PC-3 (cell line): Measurements from ENCODE around the gene PCGF1. TPM values are rescaled to one million over a fixed set of nuclear protein-coding genes. Genes with fewer than 3 reads are reported as not detected.

Experiments used
- ATAC-seq: fragments of 200-7000 bp; cut with Tn5 transposase; 2 replicates; pipeline ENCODE4 v1.9.1; 2020; ENCODE audit warnings: mild to moderate bottlenecking, moderate library complexity
- BruUV-seq: library from RNA; stranded (reverse); fragments of 400-500 nt; replicated peaks from 2 replicates; lab custom pipeline; 2021; lab: Mats Ljungman, UMichigan
- CTCF ChIA-PET: fragments of 300-600 bp; sonication (Branson Sonifier 250); formaldehyde crosslinking; loops from one replicate; lab custom pipeline; 2022; ENCODE audit warnings: antibody characterized with exemption; lab: Charles Lee
- POLR2A ChIA-PET: fragments of 300-600 bp; sonication (Branson Sonifier 250); formaldehyde crosslinking; loops from one replicate; lab custom pipeline; 2022; ENCODE audit warnings: antibody characterized with exemption; ENCODE audit not compliant: unreplicated experiment; lab: Charles Lee
- DNase-seq: peaks from one replicate; pipeline ENCODE4 v3.0.0-alpha.2; 2015
- H2AFZ ChIP-seq: fragments of 300-600 bp; sonication (generic); 2 replicates; pipeline ENCODE4 v1.6.0; 2016; ENCODE audit warnings: antibody characterized with exemption, low read length
- H3F3A ChIP-seq: fragments of 300-600 bp; sonication (generic); one replicate; pipeline ENCODE4 v1.6.0; 2017; ENCODE audit warnings: antibody characterized with exemption, low read length, control low read depth, mild to moderate bottlenecking; ENCODE audit not compliant: unreplicated experiment
- H3K27ac ChIP-seq: fragments of 300-600 bp; sonication (generic); 2 replicates; pipeline ENCODE4 v1.5.1; 2016; ENCODE audit warnings: mild to moderate bottlenecking, low read length
- H3K27me3 ChIP-seq: fragments of 300-600 bp; sonication (generic); 2 replicates; pipeline ENCODE4 v1.6.1; 2016; ENCODE audit warnings: low read length, mixed read lengths
- H3K36me3 ChIP-seq: fragments of 300-600 bp; sonication (generic); 2 replicates; pipeline ENCODE4 v1.6.1; 2016; ENCODE audit warnings: low read depth, mixed run types, low read length, mixed read lengths
- H3K4me1 ChIP-seq: fragments of 300-600 bp; sonication (generic); 2 replicates; pipeline ENCODE4 v1.5.1; 2016; ENCODE audit warnings: low read length; ENCODE audit not compliant: insufficient read depth
- H3K4me2 ChIP-seq: fragments of 300-600 bp; sonication (generic); 2 replicates; pipeline ENCODE4 v1.6.0; 2016; ENCODE audit warnings: low read length
- H3K4me3 ChIP-seq: fragments of 300-600 bp; sonication (generic); 2 replicates; pipeline ENCODE4 v1.5.1; 2016; ENCODE audit warnings: mild to moderate bottlenecking, low read length, mixed read lengths
- H3K79me2 ChIP-seq: fragments of 300-600 bp; sonication (generic); 2 replicates; pipeline ENCODE4 v1.6.1; 2017; ENCODE audit warnings: low read length, mixed read lengths
- H3K9ac ChIP-seq: fragments of 300-600 bp; sonication (generic); 2 replicates; pipeline ENCODE4 v1.6.0; 2016; ENCODE audit warnings: mild to moderate bottlenecking, low read length
- H3K9me2 ChIP-seq: fragments of 300-600 bp; sonication (generic); replicated peaks from 2 replicates; pipeline ENCODE4 v1.6.1; 2016; ENCODE audit warnings: mixed run types, low read length, mixed read lengths
- H3K9me3 ChIP-seq: fragments of 300-600 bp; sonication (generic); 2 replicates; pipeline ENCODE4 v1.6.1; 2016; ENCODE audit warnings: low read length, mixed read lengths
- H4K20me1 ChIP-seq: fragments of 300-600 bp; sonication (generic); 2 replicates; pipeline ENCODE4 v1.6.1; 2016; ENCODE audit warnings: low read length, mixed read lengths
- EZH2 ChIP-seq: fragments of 300-600 bp; sonication (generic); IDR thresholded peaks from one replicate; pipeline ENCODE4 v1.6.1; 2017; ENCODE audit warnings: antibody characterized with exemption, mild to moderate bottlenecking, low read length; ENCODE audit not compliant: unreplicated experiment
- EZH2phosphoT487 ChIP-seq: fragments of 300-600 bp; sonication (generic); IDR thresholded peaks from 2 replicates; pipeline ENCODE4 v1.6.1; 2018; ENCODE audit warnings: mild to moderate bottlenecking, antibody characterized with exemption, low read length, borderline replicate concordance
- intact Hi-C: fragments of 100-400 bp; cut with micrococcal nuclease; formaldehyde crosslinking; loops from 2 replicates; pipeline ENCODE4 v1.9.0; 2023
- total RNA-seq: library from RNA; depleted of rRNA; stranded (reverse); fragments of >200 nt; gene quantifications from 2 replicates; pipeline ENCODE4 v1.2.3, GENCODE V29; 2014
- TF ChIP-seq, protein P1 (sequence below): fragments of 300-600 bp; sonication (generic); conservative IDR thresholded peaks from 2 replicates; pipeline ENCODE4 v1.5.1; 2017; ENCODE audit warnings: antibody characterized with exemption, low read depth, mild to moderate bottlenecking, low read length

Gene PCGF1
- total RNA-seq, 1 experiment from 2014 or later: 35.7 TPM

DNA sequence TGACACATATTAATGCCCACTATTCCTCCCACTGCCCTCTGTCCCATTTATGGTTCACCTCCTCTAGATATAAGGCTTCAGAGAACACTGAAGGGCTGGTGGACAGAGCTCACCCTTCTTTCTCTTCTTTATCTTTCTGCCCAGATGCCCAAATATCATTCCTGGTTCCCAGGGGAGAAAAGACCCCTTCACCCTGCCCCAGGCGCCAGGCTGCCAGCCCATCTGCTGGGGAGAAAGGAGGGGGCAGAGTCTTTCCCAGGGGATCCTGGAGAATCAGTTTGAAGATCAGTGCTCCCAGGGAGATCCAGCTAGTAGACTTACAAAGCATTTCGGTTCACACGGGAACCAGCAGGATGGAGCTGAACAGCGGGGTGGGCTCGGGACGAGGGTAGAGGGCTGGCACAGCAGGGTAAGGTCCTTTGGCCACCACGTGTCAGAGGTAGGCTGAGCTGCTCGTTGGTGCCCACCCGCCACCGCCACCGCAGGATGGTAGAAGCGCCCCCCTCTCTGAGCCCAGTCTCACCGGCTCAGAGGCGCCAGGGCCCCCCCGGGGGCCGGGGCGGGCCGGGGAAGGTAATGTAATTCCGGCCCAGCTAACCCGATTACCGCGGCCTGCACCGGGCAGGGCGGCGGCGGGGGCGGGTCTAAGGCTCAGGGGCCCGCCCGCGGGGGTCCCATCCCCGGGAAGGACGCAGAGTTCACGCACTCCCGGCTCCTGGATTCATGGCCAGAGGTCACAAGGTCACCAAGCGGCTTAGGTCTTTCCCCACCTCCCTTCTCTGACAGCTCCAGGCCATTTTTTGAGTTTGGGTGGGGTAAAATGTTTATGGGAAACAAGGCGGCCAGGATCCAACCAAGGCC, 5.5 kb upstream of the PCGF1 start:
- peak overlapping the region; percentile 91 for H2AFZ ChIP-seq
- intact Hi-C loops: no loop called here
- peak overlapping the region; percentile 33; the same call in 1 of the 2 replicates for H3K9ac ChIP-seq
- no peak overlapping the region for H3K27ac ChIP-seq
- H4K20me1 ChIP-seq: no peaks in the 10 kb centered on the region
- no peaks in the 10 kb centered on the region for H3K36me3 ChIP-seq
- H3K79me2 ChIP-seq: no peaks in the 10 kb centered on the region
- peak overlapping the region; percentile 69 for H3K4me3 ChIP-seq
- peaks cover 8% of the 10 kb centered on the region; the same call in 1 of the 2 replicates for H3K4me1 ChIP-seq
- no peaks in the 10 kb centered on the region for H3K9me2 ChIP-seq
- TF ChIP-seq, protein P1, sequence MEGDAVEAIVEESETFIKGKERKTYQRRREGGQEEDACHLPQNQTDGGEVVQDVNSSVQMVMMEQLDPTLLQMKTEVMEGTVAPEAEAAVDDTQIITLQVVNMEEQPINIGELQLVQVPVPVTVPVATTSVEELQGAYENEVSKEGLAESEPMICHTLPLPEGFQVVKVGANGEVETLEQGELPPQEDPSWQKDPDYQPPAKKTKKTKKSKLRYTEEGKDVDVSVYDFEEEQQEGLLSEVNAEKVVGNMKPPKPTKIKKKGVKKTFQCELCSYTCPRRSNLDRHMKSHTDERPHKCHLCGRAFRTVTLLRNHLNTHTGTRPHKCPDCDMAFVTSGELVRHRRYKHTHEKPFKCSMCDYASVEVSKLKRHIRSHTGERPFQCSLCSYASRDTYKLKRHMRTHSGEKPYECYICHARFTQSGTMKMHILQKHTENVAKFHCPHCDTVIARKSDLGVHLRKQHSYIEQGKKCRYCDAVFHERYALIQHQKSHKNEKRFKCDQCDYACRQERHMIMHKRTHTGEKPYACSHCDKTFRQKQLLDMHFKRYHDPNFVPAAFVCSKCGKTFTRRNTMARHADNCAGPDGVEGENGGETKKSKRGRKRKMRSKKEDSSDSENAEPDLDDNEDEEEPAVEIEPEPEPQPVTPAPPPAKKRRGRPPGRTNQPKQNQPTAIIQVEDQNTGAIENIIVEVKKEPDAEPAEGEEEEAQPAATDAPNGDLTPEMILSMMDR: no peak
- no peak for TF ChIP-seq EZH2phosphoT487
- TF ChIP-seq EZH2: no peak
- no peaks in the 10 kb centered on the region for H3F3A ChIP-seq
- no peaks in the 10 kb centered on the region for H3K9me3 ChIP-seq
- ATAC-seq (no peak), DNase-seq (no peak)
- no peaks in the 10 kb centered on the region for H3K27me3 ChIP-seq
- CTCF ChIA-PET: no interaction called here
- H3K4me2 ChIP-seq: peak overlapping the region; percentile 82
- POLR2A ChIA-PET: interaction anchor here (0.5 kb wide), 2 partner anchors 42 to 282 kb away, joined by 9 to 21 read pairs; no protein-coding TSS in a partner anchor
- BruUV-seq: no TSS peak

DNA sequence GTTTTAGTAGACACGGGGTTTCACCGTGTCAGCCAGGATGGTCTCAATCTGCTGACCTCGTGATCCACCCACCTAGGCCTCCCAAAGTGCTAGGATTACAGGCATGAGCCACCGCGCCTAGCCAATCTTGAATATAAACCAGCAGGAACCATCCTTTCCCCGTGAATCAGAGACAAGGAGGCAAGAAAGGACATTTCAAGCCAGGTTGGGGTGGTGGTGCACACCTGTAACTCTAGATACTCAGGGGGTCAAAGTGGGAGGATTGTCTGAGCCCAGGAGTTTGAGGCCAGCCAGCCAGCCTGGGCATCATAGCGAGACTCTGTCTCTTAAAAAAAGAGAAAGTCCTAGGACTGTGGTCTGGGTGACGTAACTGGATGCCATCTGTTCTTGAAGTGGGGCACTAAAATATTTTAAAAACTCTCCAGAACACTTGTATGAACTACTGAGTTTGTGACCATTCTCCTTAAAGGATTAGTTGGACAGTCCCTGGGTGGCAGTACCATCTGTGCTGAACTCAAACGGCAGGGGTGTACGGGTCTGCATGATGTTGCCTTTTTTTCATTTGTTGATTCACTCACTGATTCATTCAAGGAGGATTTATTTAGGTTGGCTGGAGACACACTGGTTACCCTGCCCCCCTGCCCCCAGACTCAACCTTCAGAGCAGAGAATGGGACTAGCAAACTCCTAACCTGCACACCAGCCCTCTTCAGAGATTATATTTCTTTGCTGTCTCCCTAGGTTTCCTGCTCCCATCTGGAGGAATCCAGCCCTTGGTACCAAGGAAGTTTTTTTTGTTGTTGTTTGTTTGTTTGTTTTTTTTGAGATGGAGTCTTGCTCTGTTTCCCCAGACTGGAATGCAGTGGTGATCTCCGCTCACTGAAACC, 3.9 kb upstream of the PCGF1 start:
- intact Hi-C loops: no loop called here
- Histone ChIP-seq H3K36me3 (no peaks in the 10 kb centered on the region), H3K9ac (no peak overlapping the region), H2AFZ (no peak overlapping the region), H3F3A (no peaks in the 10 kb centered on the region), H3K27me3 (no peaks in the 10 kb centered on the region), H3K27ac (no peak overlapping the region), H3K9me2 (no peaks in the 10 kb centered on the region), H3K79me2 (peaks cover 10% of the 10 kb centered on the region), H3K9me3 (no peaks in the 10 kb centered on the region), H4K20me1 (no peaks in the 10 kb centered on the region), H3K4me2 (no peak overlapping the region), H3K4me3 (no peak overlapping the region), H3K4me1 (peaks cover 11% of the 10 kb centered on the region; the same call in 1 of the 2 replicates)
- no TSS peak for BruUV-seq
- POLR2A ChIA-PET: no interaction called here
- peak; percentile 14 for DNase-seq
- CTCF ChIA-PET: no interaction called here
- ATAC-seq: no peak
- TF ChIP-seq EZH2: no peak
- TF ChIP-seq, protein P1: no peak
- no peak for TF ChIP-seq EZH2phosphoT487
